ENCODE measurements around the gene FAM168B. TPM values are rescaled to one million over a fixed set of nuclear protein-coding genes. Genes with fewer than 3 reads are reported as not detected.

The FAM168B gene
- polyA plus RNA-seq, 1 donor (not counting 4 experiments of a cell fraction or from before 2014, with no cell fraction given): 50.8 TPM

DNA sequence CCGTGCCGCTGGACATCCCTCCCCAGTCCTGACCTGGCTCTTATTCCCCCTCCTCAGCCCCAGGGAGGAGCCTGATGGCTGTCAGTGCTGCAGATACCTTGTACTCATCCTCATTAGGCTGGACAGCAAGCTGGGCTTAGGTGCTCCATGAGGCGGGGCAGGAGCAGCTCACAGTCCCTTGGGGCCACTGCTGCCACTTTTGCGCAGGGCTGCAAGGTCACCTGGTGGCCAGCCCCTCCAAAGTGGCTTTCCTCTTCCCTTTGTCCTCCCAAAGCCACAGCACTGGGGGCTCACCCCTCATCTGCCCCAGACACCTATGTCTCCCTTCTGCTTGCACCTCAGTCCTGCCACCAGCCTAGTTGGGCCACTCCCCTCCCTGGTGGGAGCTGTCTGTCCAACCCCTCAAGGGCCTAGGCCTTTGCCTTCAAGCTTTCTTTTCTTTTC is 60.8 kb downstream of the FAM168B start:
- Histone ChIP-seq H3K9me1 (ENCODE audit: control insufficient read depth, extremely low read depth, insufficient read depth, low read length) (no peaks in the 10 kb centered on the region), H3K79me2 (ENCODE audit: control insufficient read depth, insufficient read depth, low read length) (no peaks in the 10 kb centered on the region), H2AFZ (ENCODE audit: control insufficient read depth, low read length) (no peak overlapping the region), H3K9me3 (ENCODE audit: control insufficient read depth, low read depth, low read length) (peaks cover 7% of the 10 kb centered on the region), H3K27me3 (ENCODE audit: control insufficient read depth, extremely low read depth, insufficient read depth, low read length) (no peaks in the 10 kb centered on the region), H3K9ac (ENCODE audit: control insufficient read depth, extremely low read depth, insufficient read depth, low read length) (no peak overlapping the region), H3K4me1 (ENCODE audit: control insufficient read depth, extremely low read depth, insufficient read depth, low read length) (peaks cover 12% of the 10 kb centered on the region), H3K36me3 (ENCODE audit: control insufficient read depth in 2 of 2, extremely low read depth in 1 of 2, insufficient read depth in 2 of 2, low read length in 2 of 2) (peaks cover 0 to 13% of the 10 kb centered on the region in 2 experiments), H3K4me3 (ENCODE audit: control insufficient read depth in 2 of 3, extremely low read depth in 1 of 3, insufficient read depth in 2 of 3, low read depth in 1 of 3, low read length in 3 of 3) (no peak overlapping the region), H4K20me1 (ENCODE audit: control insufficient read depth, extremely low read depth, insufficient read depth, low read length) (no peaks in the 10 kb centered on the region), H3K27ac (ENCODE audit: control insufficient read depth, insufficient read depth, low read length) (no peak overlapping the region), H3K4me2 (ENCODE audit: control insufficient read depth, extremely low read depth, insufficient read depth, low read depth, low read length) (no peak overlapping the region)
- dilution Hi-C loops (cut with MboI; ENCODE audit: extremely low pct_ligation_motif_present, low sequenced_read_pairs): no loop called here
- no peak for DNase-seq (ENCODE audit: low read depth, low spot score)
- no peak for TF ChIP-seq EZH2 (IDR thresholded peaks at IDR 0.05; ENCODE audit: low read length)
- TF ChIP-seq, protein P1, sequence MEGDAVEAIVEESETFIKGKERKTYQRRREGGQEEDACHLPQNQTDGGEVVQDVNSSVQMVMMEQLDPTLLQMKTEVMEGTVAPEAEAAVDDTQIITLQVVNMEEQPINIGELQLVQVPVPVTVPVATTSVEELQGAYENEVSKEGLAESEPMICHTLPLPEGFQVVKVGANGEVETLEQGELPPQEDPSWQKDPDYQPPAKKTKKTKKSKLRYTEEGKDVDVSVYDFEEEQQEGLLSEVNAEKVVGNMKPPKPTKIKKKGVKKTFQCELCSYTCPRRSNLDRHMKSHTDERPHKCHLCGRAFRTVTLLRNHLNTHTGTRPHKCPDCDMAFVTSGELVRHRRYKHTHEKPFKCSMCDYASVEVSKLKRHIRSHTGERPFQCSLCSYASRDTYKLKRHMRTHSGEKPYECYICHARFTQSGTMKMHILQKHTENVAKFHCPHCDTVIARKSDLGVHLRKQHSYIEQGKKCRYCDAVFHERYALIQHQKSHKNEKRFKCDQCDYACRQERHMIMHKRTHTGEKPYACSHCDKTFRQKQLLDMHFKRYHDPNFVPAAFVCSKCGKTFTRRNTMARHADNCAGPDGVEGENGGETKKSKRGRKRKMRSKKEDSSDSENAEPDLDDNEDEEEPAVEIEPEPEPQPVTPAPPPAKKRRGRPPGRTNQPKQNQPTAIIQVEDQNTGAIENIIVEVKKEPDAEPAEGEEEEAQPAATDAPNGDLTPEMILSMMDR (optimal IDR thresholded peaks at IDR 0.05 in 1 of 3, IDR thresholded peaks at IDR 0.05 in 1 of 3, conservative IDR thresholded peaks at IDR 0.05 in 1 of 3; ENCODE audit: extremely low read depth in 1 of 3, insufficient read depth in 2 of 3, low read length in 3 of 3): no peak
- no peak for FAIRE-seq

DNA sequence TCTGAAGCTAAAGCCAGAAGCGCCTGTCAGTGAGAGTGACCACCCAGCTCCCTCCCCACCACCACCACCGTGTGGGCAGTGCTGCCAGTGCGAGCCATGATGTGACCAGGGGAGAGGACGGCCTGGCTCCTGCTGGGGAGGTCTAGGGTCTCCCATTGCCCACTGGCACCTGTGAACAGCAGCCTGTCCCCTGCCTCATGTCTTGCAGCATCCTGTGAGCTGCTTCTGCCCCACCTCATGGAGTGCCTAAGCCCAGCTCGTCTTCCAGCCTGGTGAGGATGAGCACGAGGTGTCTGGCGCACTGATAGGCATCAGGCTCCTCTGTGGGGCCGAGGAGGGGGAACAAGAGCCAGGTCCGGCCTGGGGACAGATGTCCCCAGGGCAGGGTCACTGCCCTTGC is 61.4 kb downstream of the FAM168B start:
- dilution Hi-C loops (cut with MboI; ENCODE audit: extremely low pct_ligation_motif_present, low sequenced_read_pairs): no loop called here
- Histone ChIP-seq H4K20me1 (ENCODE audit: control insufficient read depth, extremely low read depth, insufficient read depth, low read length) (no peaks in the 10 kb centered on the region), H2AFZ (ENCODE audit: control insufficient read depth, low read length) (no peak overlapping the region), H3K9me3 (ENCODE audit: control insufficient read depth, low read depth, low read length) (peaks cover 7% of the 10 kb centered on the region), H3K9me1 (ENCODE audit: control insufficient read depth, extremely low read depth, insufficient read depth, low read length) (no peaks in the 10 kb centered on the region), H3K27me3 (ENCODE audit: control insufficient read depth, extremely low read depth, insufficient read depth, low read length) (no peaks in the 10 kb centered on the region), H3K36me3 (ENCODE audit: control insufficient read depth in 2 of 2, extremely low read depth in 1 of 2, insufficient read depth in 2 of 2, low read length in 2 of 2) (peaks cover 0 to 13% of the 10 kb centered on the region in 2 experiments), H3K4me1 (ENCODE audit: control insufficient read depth, extremely low read depth, insufficient read depth, low read length) (peaks cover 12% of the 10 kb centered on the region), H3K9ac (ENCODE audit: control insufficient read depth, extremely low read depth, insufficient read depth, low read length) (no peak overlapping the region), H3K4me2 (ENCODE audit: control insufficient read depth, extremely low read depth, insufficient read depth, low read depth, low read length) (no peak overlapping the region), H3K27ac (ENCODE audit: control insufficient read depth, insufficient read depth, low read length) (no peak overlapping the region), H3K4me3 (ENCODE audit: control insufficient read depth in 2 of 3, extremely low read depth in 1 of 3, insufficient read depth in 2 of 3, low read depth in 1 of 3, low read length in 3 of 3) (no peak overlapping the region), H3K79me2 (ENCODE audit: control insufficient read depth, insufficient read depth, low read length) (no peaks in the 10 kb centered on the region)
- DNase-seq (ENCODE audit: low read depth, low spot score) (no peak), FAIRE-seq (no peak)
- TF ChIP-seq, protein P1 (optimal IDR thresholded peaks at IDR 0.05 in 1 of 3, IDR thresholded peaks at IDR 0.05 in 1 of 3, conservative IDR thresholded peaks at IDR 0.05 in 1 of 3; ENCODE audit: extremely low read depth in 1 of 3, insufficient read depth in 2 of 3, low read length in 3 of 3): no peak
- no peak for TF ChIP-seq EZH2 (IDR thresholded peaks at IDR 0.05; ENCODE audit: low read length)

Measured in keratinocyte (primary cell).